ENCODE results near the gene ARID5B.

Gene ARID5B

DNA sequence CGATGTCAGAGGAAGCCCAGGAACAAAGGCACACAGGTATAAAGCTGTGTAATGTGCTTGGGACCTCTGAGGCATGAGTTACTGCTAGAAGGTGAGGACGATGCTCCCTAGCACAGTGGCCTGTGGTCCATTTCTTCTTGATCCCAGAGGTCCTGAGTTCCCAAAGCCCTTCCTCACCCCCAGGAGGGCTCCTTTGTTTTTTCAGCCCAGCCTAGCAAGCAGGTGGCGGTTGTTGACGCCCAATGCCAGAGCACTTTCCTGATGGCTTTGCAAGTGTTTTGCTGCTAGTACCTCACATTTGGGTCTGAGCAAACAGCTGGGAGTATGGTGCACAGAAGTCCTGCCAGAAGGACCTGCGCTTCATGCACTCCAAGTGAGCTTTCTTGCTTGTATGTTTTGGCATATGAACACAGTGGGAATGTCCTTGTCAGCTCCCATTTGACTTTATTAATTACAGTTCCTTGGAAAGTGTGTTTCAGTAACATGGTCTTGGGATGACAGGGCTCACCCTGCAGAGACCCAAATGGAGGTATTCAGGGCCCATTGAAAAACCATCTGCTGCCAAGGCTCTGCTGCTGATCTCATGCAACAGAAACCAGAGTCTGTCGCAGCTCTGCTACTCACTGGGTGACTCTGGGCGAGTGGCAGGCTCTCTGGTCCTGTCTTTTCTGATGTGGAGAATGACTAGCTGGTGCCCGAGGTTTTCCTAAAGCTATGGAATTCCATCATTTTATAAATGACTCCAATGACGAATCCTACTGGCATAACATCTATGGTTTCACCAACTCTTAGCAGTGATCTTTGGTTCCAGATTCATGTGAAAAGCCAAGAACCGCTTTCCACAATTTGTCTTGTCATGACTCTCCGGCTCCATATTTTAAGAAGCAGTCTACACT, 134.9 kb downstream of the ARID5B start:
- Histone ChIP-seq H3K9me3 (replicated peaks; ENCODE audit: low read length) (no peaks in the 10 kb centered on the region), H3K27me3 (ENCODE audit: control insufficient read depth, insufficient read depth, low read length) (no peaks in the 10 kb centered on the region), H3K4me1 (ENCODE audit: control insufficient read depth, insufficient read depth, low read length) (peaks cover 34% of the 10 kb centered on the region), H3K9ac (ENCODE audit: low read depth, low read length) (no peak overlapping the region), H3K36me3 (ENCODE audit: insufficient read depth, low read length) (no peaks in the 10 kb centered on the region), H3K4me2 (ENCODE audit: low read length) (no peak overlapping the region), H3K4me3 (ENCODE audit: low read length) (no peak overlapping the region)

DNA sequence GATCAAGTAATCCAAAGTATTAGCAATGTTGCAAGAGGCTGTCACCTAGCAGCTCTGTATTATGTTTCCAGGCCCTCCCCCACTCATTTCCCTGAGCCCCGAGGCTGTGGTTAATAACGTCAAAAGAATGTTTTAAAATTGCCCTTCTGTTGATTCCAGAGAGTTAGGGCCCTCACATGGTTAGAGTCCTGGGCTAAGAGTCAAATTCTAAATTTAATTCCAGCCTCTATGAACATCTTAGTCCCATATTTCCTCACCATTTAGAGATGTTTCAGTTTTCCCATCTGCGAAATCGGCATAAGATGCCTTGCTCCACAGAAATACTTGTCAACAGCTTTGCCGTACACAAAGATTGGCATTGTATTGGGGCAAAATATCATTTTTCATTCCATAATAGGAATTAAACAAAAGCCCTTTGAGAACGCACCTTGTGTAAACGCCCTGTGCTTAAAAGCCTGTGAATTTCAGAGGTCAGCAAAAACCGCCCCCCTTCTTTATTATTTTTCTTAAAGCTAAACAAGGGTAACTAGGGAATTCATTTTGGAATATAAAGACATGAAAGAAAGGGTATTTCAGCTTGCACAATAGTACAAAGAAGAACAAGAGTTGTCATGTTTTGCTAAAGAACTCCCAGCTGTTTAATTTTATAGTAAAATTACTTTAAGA, 135.8 kb downstream of the ARID5B start:
- Histone ChIP-seq H3K36me3 (ENCODE audit: insufficient read depth, low read length) (no peaks in the 10 kb centered on the region), H3K9me3 (replicated peaks; ENCODE audit: low read length) (no peaks in the 10 kb centered on the region), H3K27me3 (ENCODE audit: control insufficient read depth, insufficient read depth, low read length) (no peaks in the 10 kb centered on the region), H3K4me2 (ENCODE audit: low read length) (peak overlapping the region; percentile 1), H3K4me1 (ENCODE audit: control insufficient read depth, insufficient read depth, low read length) (peaks cover 39% of the 10 kb centered on the region), H3K4me3 (ENCODE audit: low read length) (no peak overlapping the region), H3K9ac (ENCODE audit: low read depth, low read length) (peak overlapping the region; percentile 10)

DNA sequence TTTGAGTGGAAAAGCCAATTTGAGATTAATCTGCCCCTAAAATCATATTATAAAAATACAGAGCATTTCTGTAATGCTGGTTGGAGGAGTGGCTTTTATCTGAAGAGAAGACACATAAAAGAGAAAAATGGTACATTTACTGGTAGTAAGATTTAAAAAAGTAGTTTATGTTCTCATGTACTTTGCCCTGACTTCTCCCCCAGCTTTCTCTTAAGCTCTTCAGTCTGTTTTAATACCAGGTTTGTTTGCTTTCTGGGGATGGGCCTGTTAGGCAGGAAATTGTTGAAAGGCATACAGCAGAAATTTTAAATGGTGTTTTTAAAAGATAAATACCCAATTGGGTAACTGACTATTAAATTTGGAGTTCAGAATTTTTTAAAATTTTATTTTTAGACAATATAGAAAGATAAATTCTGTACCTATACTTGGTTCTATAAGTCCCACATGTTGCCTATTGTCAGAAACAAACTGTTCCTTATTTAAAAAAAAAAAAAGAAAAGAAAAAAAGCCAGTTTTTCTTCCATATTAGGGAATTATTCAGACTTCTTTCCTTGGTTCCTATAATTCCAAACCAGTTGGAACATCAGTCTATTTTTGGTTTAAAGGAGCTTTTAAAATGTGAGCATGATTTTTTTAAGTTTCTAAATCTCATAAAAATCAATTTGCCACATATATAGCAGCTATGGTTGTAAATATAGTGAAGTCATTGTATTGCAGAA, 136.6 kb downstream of the ARID5B start:
- Histone ChIP-seq H3K4me2 (ENCODE audit: low read length) (peak overlapping the region; percentile 67), H3K9me3 (replicated peaks; ENCODE audit: low read length) (no peaks in the 10 kb centered on the region), H3K9ac (ENCODE audit: low read depth, low read length) (peak overlapping the region; percentile 35), H3K4me1 (ENCODE audit: control insufficient read depth, insufficient read depth, low read length) (peaks cover 42% of the 10 kb centered on the region), H3K27me3 (ENCODE audit: control insufficient read depth, insufficient read depth, low read length) (no peaks in the 10 kb centered on the region), H3K4me3 (ENCODE audit: low read length) (no peak overlapping the region), H3K36me3 (ENCODE audit: insufficient read depth, low read length) (no peaks in the 10 kb centered on the region)

DNA sequence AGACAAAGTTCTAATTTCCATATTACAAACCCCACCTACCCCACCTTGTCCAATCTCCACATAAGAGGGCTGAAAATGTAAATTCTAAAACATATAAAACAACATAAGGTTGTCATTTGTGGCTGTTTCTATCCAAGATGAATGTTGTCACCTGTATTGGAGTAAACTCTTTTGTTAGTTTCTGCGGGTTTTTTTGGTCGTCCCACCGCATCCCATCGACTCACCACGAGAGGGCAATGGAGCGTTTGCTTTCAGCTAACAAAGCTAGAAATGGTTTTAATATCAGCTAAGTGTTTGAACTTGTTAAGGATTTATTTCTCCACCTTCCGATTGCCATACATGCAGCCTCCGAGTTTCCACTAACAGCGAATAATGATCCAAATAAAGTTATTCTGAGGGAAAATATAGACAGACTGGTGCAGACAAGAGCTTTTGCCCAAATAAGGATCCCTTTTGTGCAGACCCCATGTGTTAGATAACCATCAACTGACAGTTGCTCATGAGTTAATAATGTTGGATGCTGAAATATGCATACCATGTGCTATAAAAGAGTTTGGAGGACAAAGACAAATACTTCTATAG, 137.2 kb downstream of the ARID5B start:
- Histone ChIP-seq H3K36me3 (ENCODE audit: insufficient read depth, low read length) (no peaks in the 10 kb centered on the region), H3K4me1 (ENCODE audit: control insufficient read depth, insufficient read depth, low read length) (peaks cover 49% of the 10 kb centered on the region), H3K9me3 (replicated peaks; ENCODE audit: low read length) (no peaks in the 10 kb centered on the region), H3K9ac (ENCODE audit: low read depth, low read length) (peak overlapping the region; percentile 35), H3K4me2 (ENCODE audit: low read length) (peak overlapping the region; percentile 67), H3K27me3 (ENCODE audit: control insufficient read depth, insufficient read depth, low read length) (no peaks in the 10 kb centered on the region), H3K4me3 (ENCODE audit: low read length) (peak overlapping the region; percentile 10)

DNA sequence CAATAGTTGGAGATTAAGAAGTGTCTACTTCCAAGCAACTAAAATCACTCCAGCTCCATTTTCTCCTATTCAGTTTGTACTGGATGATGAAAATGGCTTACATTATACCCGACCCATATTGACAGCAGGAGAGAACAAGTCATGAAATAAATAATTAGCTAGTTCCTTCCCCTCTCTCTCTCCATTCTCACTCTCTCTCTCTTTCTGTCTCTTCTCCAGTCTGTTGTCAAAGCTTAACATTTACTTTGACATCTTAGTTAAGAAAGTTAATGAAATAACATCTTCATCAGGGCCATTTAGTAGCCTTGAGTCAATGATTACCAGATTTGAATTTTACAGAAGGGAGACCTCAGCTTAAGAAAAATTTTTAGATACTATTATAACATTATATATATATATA, 138.5 kb downstream of the ARID5B start:
- H3K4me1 ChIP-seq (ENCODE audit: control insufficient read depth, insufficient read depth, low read length) = peaks cover 61% of the 10 kb centered on the region
- H3K9me3 ChIP-seq (replicated peaks; ENCODE audit: low read length) = no peaks in the 10 kb centered on the region
- H3K4me2 ChIP-seq (ENCODE audit: low read length) = no peak overlapping the region
- H3K27me3 ChIP-seq (ENCODE audit: control insufficient read depth, insufficient read depth, low read length) = no peaks in the 10 kb centered on the region
- H3K36me3 ChIP-seq (ENCODE audit: insufficient read depth, low read length) = no peaks in the 10 kb centered on the region
- no peak overlapping the region for H3K9ac ChIP-seq (ENCODE audit: low read depth, low read length)
- no peak overlapping the region for H3K4me3 ChIP-seq (ENCODE audit: low read length)

DNA sequence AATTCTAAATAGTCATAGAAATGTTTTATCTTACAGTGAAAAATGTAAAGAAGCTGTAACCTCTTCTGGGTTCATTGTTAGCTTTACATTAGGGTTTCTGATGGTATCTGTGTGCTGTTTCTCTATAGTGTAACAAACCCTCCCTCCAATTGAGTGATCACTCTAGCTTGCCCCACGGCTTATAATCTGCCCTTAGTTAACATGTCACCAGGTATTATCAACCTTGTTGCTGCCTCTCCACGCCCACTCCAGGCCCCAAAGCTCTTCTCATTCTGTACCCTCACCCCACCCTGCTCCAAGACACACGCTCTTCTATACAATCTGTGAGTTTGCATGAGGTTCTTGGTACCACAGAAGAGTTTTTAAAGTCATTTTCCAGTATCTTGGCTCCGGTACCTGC, 139.4 kb downstream of the ARID5B start:
- H3K27me3 ChIP-seq (ENCODE audit: control insufficient read depth, insufficient read depth, low read length) = no peaks in the 10 kb centered on the region
- no peak overlapping the region for H3K9ac ChIP-seq (ENCODE audit: low read depth, low read length)
- no peak overlapping the region for H3K4me2 ChIP-seq (ENCODE audit: low read length)
- H3K4me3 ChIP-seq (ENCODE audit: low read length) = no peak overlapping the region
- no peaks in the 10 kb centered on the region for H3K9me3 ChIP-seq (replicated peaks; ENCODE audit: low read length)
- no peaks in the 10 kb centered on the region for H3K36me3 ChIP-seq (ENCODE audit: insufficient read depth, low read length)
- peaks cover 70% of the 10 kb centered on the region for H3K4me1 ChIP-seq (ENCODE audit: control insufficient read depth, insufficient read depth, low read length)

DNA sequence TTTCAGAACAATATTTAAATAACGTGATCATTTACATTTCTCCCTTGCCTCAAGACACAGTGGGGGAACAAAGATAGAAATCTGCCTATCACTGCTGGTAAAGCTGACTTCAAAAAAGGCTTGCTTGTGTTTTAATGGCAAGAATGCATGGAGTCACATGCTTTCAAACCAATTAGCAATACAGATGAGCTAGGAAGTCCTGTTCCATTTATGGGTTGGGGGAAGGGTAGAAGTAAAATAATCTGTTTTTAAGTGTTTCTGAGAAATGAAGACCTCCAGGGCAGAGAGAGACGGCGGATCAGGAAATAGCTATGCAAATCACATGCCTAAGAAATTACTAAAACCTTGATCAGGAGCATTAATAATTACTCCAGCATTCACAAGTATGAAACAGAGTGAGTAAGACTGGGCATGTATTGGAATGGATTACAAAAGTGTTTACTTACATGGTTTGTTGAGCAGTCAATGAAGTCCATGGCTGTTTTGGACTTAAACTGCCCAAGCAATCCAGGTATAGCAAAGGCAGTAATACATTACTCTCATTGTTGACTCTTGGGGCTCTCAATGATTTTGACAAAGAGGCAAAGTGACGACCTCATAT, 142.0 kb downstream of the ARID5B start:
- H3K4me3 ChIP-seq (ENCODE audit: low read length) = no peak overlapping the region
- H3K4me1 ChIP-seq (ENCODE audit: control insufficient read depth, insufficient read depth, low read length) = peaks cover 75% of the 10 kb centered on the region
- no peaks in the 10 kb centered on the region for H3K9me3 ChIP-seq (replicated peaks; ENCODE audit: low read length)
- H3K4me2 ChIP-seq (ENCODE audit: low read length) = peak overlapping the region; percentile 26
- H3K9ac ChIP-seq (ENCODE audit: low read depth, low read length) = no peak overlapping the region
- H3K36me3 ChIP-seq (ENCODE audit: insufficient read depth, low read length) = no peaks in the 10 kb centered on the region
- no peaks in the 10 kb centered on the region for H3K27me3 ChIP-seq (ENCODE audit: control insufficient read depth, insufficient read depth, low read length)

DNA sequence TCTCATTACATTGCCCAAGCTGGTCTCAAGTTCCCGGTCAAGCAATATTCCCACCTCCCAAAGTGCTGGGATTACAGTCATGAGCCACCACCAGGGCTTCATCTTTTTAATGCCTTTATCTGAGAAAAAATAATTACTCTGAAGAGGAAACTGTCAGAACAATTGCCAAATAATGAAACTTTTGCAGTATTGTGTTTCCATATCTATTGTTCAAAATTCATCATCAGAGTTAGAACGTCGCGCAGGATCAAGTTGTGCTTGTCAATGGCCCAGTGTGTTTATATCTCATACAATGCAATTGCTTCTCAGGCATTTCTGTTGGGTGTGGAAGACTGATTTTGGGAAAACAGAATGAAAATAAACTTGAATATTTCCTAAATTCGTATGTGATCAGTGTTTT, 143.1 kb downstream of the ARID5B start:
- Histone ChIP-seq H3K9me3 (replicated peaks; ENCODE audit: low read length) (no peaks in the 10 kb centered on the region), H3K36me3 (ENCODE audit: insufficient read depth, low read length) (no peaks in the 10 kb centered on the region), H3K9ac (ENCODE audit: low read depth, low read length) (peak overlapping the region; percentile 73), H3K4me2 (ENCODE audit: low read length) (no peak overlapping the region), H3K4me3 (ENCODE audit: low read length) (no peak overlapping the region), H3K4me1 (ENCODE audit: control insufficient read depth, insufficient read depth, low read length) (peaks cover 70% of the 10 kb centered on the region), H3K27me3 (ENCODE audit: control insufficient read depth, insufficient read depth, low read length) (no peaks in the 10 kb centered on the region)

DNA sequence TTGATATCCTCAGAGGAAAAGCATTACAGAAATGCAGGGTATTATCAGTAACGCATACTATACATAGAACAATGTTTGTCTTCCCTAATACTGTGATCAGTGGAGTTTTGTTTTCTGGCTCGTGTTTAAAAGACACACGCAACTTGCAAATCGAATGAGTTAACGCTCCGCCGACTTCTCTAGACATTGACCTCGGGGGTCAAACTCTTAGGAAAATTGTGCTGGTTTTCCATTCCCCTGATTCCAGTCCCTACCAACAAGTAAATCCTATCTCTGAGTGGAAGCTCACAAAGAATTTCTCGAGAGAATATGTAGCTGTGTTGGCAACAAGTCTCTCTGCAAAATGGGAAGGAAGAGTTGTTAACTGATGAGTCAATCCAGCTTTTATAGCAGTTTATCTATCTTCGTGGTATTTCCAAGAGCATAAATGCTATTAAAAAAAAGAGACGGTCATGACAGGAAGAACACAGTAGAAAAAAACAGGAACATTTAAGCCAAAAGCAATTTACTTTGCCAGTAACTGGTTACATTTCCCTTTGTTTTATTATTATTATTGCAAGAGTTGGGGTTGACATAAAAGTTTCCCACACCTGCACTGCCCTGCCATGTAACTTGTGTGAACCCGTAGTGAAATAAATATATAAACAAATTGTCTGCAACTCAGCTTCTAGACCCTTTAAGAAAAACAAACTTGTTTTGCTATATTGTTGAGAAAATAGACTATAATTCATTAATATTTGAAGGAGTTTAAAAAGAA, 144.4 kb downstream of the ARID5B start:
- Histone ChIP-seq H3K9me3 (replicated peaks; ENCODE audit: low read length) (no peaks in the 10 kb centered on the region), H3K4me2 (ENCODE audit: low read length) (peak overlapping the region; percentile 73), H3K4me1 (ENCODE audit: control insufficient read depth, insufficient read depth, low read length) (peaks cover 67% of the 10 kb centered on the region), H3K36me3 (ENCODE audit: insufficient read depth, low read length) (peaks cover 3% of the 10 kb centered on the region), H3K9ac (ENCODE audit: low read depth, low read length) (peak overlapping the region; percentile 73), H3K4me3 (ENCODE audit: low read length) (peak overlapping the region; percentile 53), H3K27me3 (ENCODE audit: control insufficient read depth, insufficient read depth, low read length) (no peaks in the 10 kb centered on the region)

DNA sequence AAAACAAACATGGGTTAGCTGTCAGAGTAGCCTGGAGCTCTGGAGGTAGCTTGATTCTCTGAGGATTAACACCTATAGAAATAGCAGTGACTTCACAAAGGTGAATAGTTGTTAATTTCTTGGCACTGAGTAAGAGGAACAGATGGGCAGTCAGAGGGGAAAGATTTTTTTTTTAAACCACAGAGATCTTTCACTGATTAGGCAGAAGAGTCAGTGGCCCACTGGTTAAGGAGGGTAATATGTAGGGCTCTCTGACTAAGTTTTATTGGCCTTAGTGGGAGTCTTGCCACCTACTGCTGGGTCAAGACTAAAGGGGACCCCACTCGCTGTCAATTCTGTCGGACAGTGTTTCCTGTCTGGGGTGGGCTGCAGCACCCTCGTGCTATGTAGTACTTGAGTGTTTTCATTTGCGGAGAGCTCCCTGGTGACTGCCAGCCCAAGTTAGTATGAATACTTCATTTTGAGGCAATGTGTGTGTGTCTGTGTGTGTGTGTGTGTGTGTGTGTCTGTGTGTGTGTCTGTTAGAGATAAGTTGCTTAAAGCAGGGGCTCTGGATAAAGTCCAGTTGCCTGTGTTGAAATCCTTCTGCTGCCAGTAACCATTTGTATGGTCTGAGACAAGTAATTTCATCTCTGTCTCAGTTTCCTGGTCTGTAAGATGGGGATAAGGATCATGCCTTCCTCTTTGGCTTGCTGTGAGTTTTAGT, 145.2 kb downstream of the ARID5B start:
- peaks cover 68% of the 10 kb centered on the region for H3K4me1 ChIP-seq (ENCODE audit: control insufficient read depth, insufficient read depth, low read length)
- peak overlapping the region; percentile 73 for H3K4me2 ChIP-seq (ENCODE audit: low read length)
- H3K27me3 ChIP-seq (ENCODE audit: control insufficient read depth, insufficient read depth, low read length) = no peaks in the 10 kb centered on the region
- H3K36me3 ChIP-seq (ENCODE audit: insufficient read depth, low read length) = peaks cover 7% of the 10 kb centered on the region
- H3K9ac ChIP-seq (ENCODE audit: low read depth, low read length) = peak overlapping the region; percentile 73
- peak overlapping the region; percentile 36 for H3K4me3 ChIP-seq (ENCODE audit: low read length)
- H3K9me3 ChIP-seq (replicated peaks; ENCODE audit: low read length) = no peaks in the 10 kb centered on the region

All from skeletal muscle satellite cell (primary cell).